Astrocyte (in vitro differentiated cells and primary cell): ENCODE measurements around the gene PIMREG. TPM values are rescaled to one million over a fixed set of nuclear protein-coding genes. Genes with fewer than 3 reads are reported as not detected.
A peak's percentile ranks its signal among the peaks of the same experiment; 100 is the strongest.

Source experiments
- DNase-seq: peaks from one replicate; pipeline ENCODE4 v3.0.0-alpha.2; 2010; ENCODE audit warnings: low read depth
- FAIRE-seq: peaks from 2 replicates; lab custom pipeline; 2011; peaks lifted over from hg19 to GRCh38; lab: Jason Lieb, UNC
- H2AFZ ChIP-seq: 2 replicates; pipeline ENCODE4 v1.6.0; 2012; ENCODE audit warnings: low read depth, low read length, inconsistent platforms
- H3K27ac ChIP-seq: 2 replicates; pipeline ENCODE4 v1.5.1; 2011; ENCODE audit warnings: low read depth, low read length, inconsistent platforms
- H3K27me3 ChIP-seq: 2 replicates; pipeline ENCODE4 v1.6.0; 2011; ENCODE audit warnings: low read length, inconsistent platforms; ENCODE audit not compliant: insufficient read depth
- H3K36me3 ChIP-seq: 2 replicates; pipeline ENCODE4 v1.5.1; 2011; ENCODE audit warnings: low read length, inconsistent platforms; ENCODE audit not compliant: insufficient read depth
- H3K4me1 ChIP-seq: 2 replicates; pipeline ENCODE4 v1.5.1; 2011; ENCODE audit warnings: low read length, inconsistent platforms; ENCODE audit not compliant: insufficient read depth
- H3K4me2 ChIP-seq: 2 replicates; pipeline ENCODE4 v1.6.0; 2012; ENCODE audit warnings: low read length, inconsistent platforms
- H3K4me3 ChIP-seq: 2 replicates; pipeline ENCODE4 v1.5.1; 2011; ENCODE audit warnings: low read depth, mild to moderate bottlenecking, low read length, inconsistent platforms; ENCODE audit not compliant: insufficient read depth
- H3K79me2 ChIP-seq: 2 replicates; pipeline ENCODE4 v1.6.0; 2012; ENCODE audit warnings: mild to moderate bottlenecking, low read length, inconsistent platforms; ENCODE audit not compliant: insufficient read depth
- H3K9ac ChIP-seq: 2 replicates; pipeline ENCODE4 v1.6.0; 2012; ENCODE audit warnings: mild to moderate bottlenecking, low read length, inconsistent platforms
- H3K9me3 ChIP-seq: 2 replicates; pipeline ENCODE4 v1.5.1; 2012; ENCODE audit warnings: low read depth, mild to moderate bottlenecking, low read length, inconsistent platforms; ENCODE audit not compliant: insufficient read depth
- H4K20me1 ChIP-seq: 2 replicates; pipeline ENCODE4 v1.6.0; 2012; ENCODE audit warnings: low read length, inconsistent platforms; ENCODE audit not compliant: insufficient read depth
- H3K27ac Mint-ChIP-seq: one replicate; pipeline ENCODE4 v1.8.0; 2021; ENCODE audit warnings: mild to moderate bottlenecking, mixed read lengths; ENCODE audit not compliant: unreplicated experiment
- H3K27me3 Mint-ChIP-seq: one replicate; pipeline ENCODE4 v1.8.0; 2021; ENCODE audit warnings: low read depth, mixed read lengths; ENCODE audit not compliant: unreplicated experiment
- H3K36me3 Mint-ChIP-seq: one replicate; pipeline ENCODE4 v1.8.0; 2021; ENCODE audit warnings: low read depth, mixed read lengths; ENCODE audit not compliant: unreplicated experiment
- H3K4me1 Mint-ChIP-seq: one replicate; pipeline ENCODE4 v1.8.0; 2021; ENCODE audit warnings: low read depth, mixed read lengths; ENCODE audit not compliant: unreplicated experiment
- H3K4me3 Mint-ChIP-seq: one replicate; pipeline ENCODE4 v1.8.0; 2021; ENCODE audit warnings: mild to moderate bottlenecking, moderate library complexity, mixed read lengths; ENCODE audit not compliant: unreplicated experiment
- H3K9me3 Mint-ChIP-seq: one replicate; pipeline ENCODE4 v1.8.0; 2021; ENCODE audit warnings: mild to moderate bottlenecking, mixed read lengths; ENCODE audit not compliant: unreplicated experiment
- CTCF ChIP-seq: IDR thresholded peaks from 2 replicates; pipeline ENCODE4 v1.5.1; 2011; ENCODE audit warnings: low read depth, mild to moderate bottlenecking, inconsistent platforms, low read length, moderate library complexity; ENCODE audit not compliant: insufficient read depth
- EZH2 ChIP-seq: IDR thresholded peaks from 2 replicates; pipeline ENCODE4 v1.6.1; 2012; ENCODE audit warnings: mild to moderate bottlenecking, low read length, inconsistent platforms; ENCODE audit not compliant: insufficient read depth
- total RNA-seq: library from RNA; stranded (reverse); gene quantifications from 2 replicates; pipeline ENCODE4 v1.2.1, GENCODE V29; 2021

Gene PIMREG
- total RNA-seq, 1 donor from 2014 or later, result 2.6 TPM

- H3K4me1 Mint-ChIP-seq, result no peaks in the 10 kb centered on the region
- Histone ChIP-seq H3K36me3 (no peaks in the 10 kb centered on the region), H3K4me2 (no peak within 1 kb of the TSS), H3K27ac (no peak within 1 kb of the TSS), H3K79me2 (no peaks in the 10 kb centered on the region), H4K20me1 (no peaks in the 10 kb centered on the region), H3K4me1 (no peaks in the 10 kb centered on the region), H3K9me3 (peaks cover 2% of the 10 kb centered on the region), H3K27me3 (peaks cover 8% of the 10 kb centered on the region), H3K9ac (no peak within 1 kb of the TSS), H3K4me3 (no peak within 1 kb of the TSS), H2AFZ (no peak within 1 kb of the TSS)
- no peaks in the 10 kb centered on the region for H3K36me3 Mint-ChIP-seq
- H3K4me3 Mint-ChIP-seq, result no peak within 1 kb of the TSS
- H3K27ac Mint-ChIP-seq, result no peak within 1 kb of the TSS
- DNase-seq (no peak), FAIRE-seq (no peak)
- peaks cover 4% of the 10 kb centered on the region for H3K9me3 Mint-ChIP-seq
- TF ChIP-seq EZH2 (no peak), CTCF (no peak)
- peaks cover 44% of the 10 kb centered on the region for H3K27me3 Mint-ChIP-seq
Measured at GRCh38 chr17:6435051-6435450, 9.2 kb upstream of the PIMREG start, which contains the start of gene AIPL1. Gene AIPL1, minus strand, starts transcription at chr17:6435121. Its CDS starts 17 bp downstream, at chr17:6435104.

- H3K27me3 Mint-ChIP-seq, result peaks cover 41% of the 10 kb centered on the region
- H3K4me3 Mint-ChIP-seq, result no peak overlapping the region
- DNase-seq, result peak; percentile 10
- H3K27ac Mint-ChIP-seq, result no peak overlapping the region
- FAIRE-seq, result peak; percentile 77
- no peaks in the 10 kb centered on the region for H3K4me1 ChIP-seq
- no peaks in the 10 kb centered on the region for H3K36me3 ChIP-seq
- no peaks in the 10 kb centered on the region for H4K20me1 ChIP-seq
- H3K4me1 Mint-ChIP-seq, result peaks cover 2% of the 10 kb centered on the region
- H3K9me3 ChIP-seq, result no peaks in the 10 kb centered on the region
- H3K27me3 ChIP-seq, result peaks cover 8% of the 10 kb centered on the region
- H3K9ac ChIP-seq, result no peak overlapping the region
- no peak overlapping the region for H3K27ac ChIP-seq
- no peaks in the 10 kb centered on the region for H3K79me2 ChIP-seq
- TF ChIP-seq EZH2 (no peak), CTCF (peak; percentile 75)
- H3K4me3 ChIP-seq, result no peak overlapping the region
- H2AFZ ChIP-seq, result no peak overlapping the region
- H3K4me2 ChIP-seq, result no peak overlapping the region
- H3K9me3 Mint-ChIP-seq, result peaks cover 4% of the 10 kb centered on the region
- H3K36me3 Mint-ChIP-seq, result no peaks in the 10 kb centered on the region
Measured at GRCh38 chr17:6435968-6436367, 8.3 kb upstream of the PIMREG start.

GRCh38 chr17:6437466-6437865 is 6.8 kb upstream of the PIMREG start:
- FAIRE-seq (no peak), DNase-seq (no peak)
- Histone ChIP-seq H3K27ac (no peak overlapping the region), H3K9me3 (no peaks in the 10 kb centered on the region), H3K4me1 (no peaks in the 10 kb centered on the region), H2AFZ (no peak overlapping the region), H3K36me3 (no peaks in the 10 kb centered on the region), H3K4me2 (no peak overlapping the region), H3K9ac (no peak overlapping the region), H3K4me3 (no peak overlapping the region), H3K79me2 (no peaks in the 10 kb centered on the region), H3K27me3 (peaks cover 8% of the 10 kb centered on the region), H4K20me1 (no peaks in the 10 kb centered on the region)
- Mint-ChIP-seq H3K4me3 (no peak overlapping the region), H3K36me3 (no peaks in the 10 kb centered on the region), H3K27ac (no peak overlapping the region), H3K4me1 (peaks cover 7% of the 10 kb centered on the region), H3K27me3 (peaks cover 38% of the 10 kb centered on the region), H3K9me3 (peaks cover 3% of the 10 kb centered on the region)
- no peak for TF ChIP-seq CTCF
- no peak for TF ChIP-seq EZH2
